Sigmoid colon (tissue), 7 donors: ENCODE results near the gene MASP1. TPM values are rescaled to one million over a fixed set of nuclear protein-coding genes. Genes with fewer than 3 reads are reported as not detected.

Experiments
- DNase-seq: peaks from one replicate; pipeline ENCODE4 v3.0.0-alpha.2; 2019
- H3K27ac ChIP-seq, 4 donors: fragments of 200-600 bp; sonication (generic); one replicate each; pipeline ENCODE4 v1.5.1; 2016 to 2019; ENCODE audit warnings: mild to moderate bottlenecking in 1 of 4
- H3K27me3 ChIP-seq, 3 donors: fragments of 200-600 bp; sonication (generic); one replicate each; pipeline ENCODE4 v1.5.1; 2019; ENCODE audit warnings: mild to moderate bottlenecking in 1 of 3
- H3K36me3 ChIP-seq, 4 donors: fragments of 200-600 bp; sonication (generic); one replicate each; pipeline ENCODE4 v1.5.1; 2016 to 2019
- H3K4me1 ChIP-seq, 4 donors: fragments of 200-600 bp; sonication (generic); one replicate each; pipeline ENCODE4 v1.5.1; 2017 to 2019
- H3K4me3 ChIP-seq, 4 donors: fragments of 200-600 bp; sonication (generic); one replicate each; pipeline ENCODE4 v1.5.1; 2017 to 2019; ENCODE audit warnings: mild to moderate bottlenecking in 2 of 4, moderate library complexity in 1 of 4
- H3K9me3 ChIP-seq, 4 donors: fragments of 200-600 bp in 3 of 4; sonication (generic) in 3 of 4; one replicate each; pipeline versions ENCODE4 v1.5.1 to v1.6.1; 2013 to 2019
- EP300 ChIP-seq, 4 donors: sonication (generic); formaldehyde crosslinking; IDR thresholded peaks; one replicate each; pipeline ENCODE4 v1.6.1; 2017; ENCODE audit warnings: antibody characterized with exemption in 4 of 4
- POLR2A ChIP-seq, 2 donors: fragments of 450-650 bp; IDR thresholded peaks; one replicate each; pipeline ENCODE4 v1.6.1; 2016; ENCODE audit warnings: antibody characterized with exemption in 2 of 2, mild to moderate bottlenecking in 2 of 2, moderate library complexity in 2 of 2
- POLR2AphosphoS5 ChIP-seq, 4 donors: sonication (generic); formaldehyde crosslinking; IDR thresholded peaks; one replicate each; pipeline ENCODE4 v1.6.1; 2017; ENCODE audit warnings: antibody characterized with exemption in 4 of 4
- WGBS, 2 donors: extraction: QIAGEN DNeasy Blood & Tissue Kit; methylation state at CpG; one replicate each; pipeline ENCODE4 v1.1.7; 2013; 5-methylcytosine and 5-hydroxymethylcytosine counted together
- intact Hi-C: fragments of 100-400 bp; cut with DNase I; formaldehyde crosslinking; loops from one replicate; pipeline ENCODE4 v1.15.1; 2023
- polyA plus RNA-seq, 3 donors: library from polyadenylated mRNA; stranded (reverse); fragments of 200-250 nt; gene quantifications; one replicate each; pipeline ENCODE4 v1.2.3, GENCODE V29; 2013
- total RNA-seq, 4 donors: library from RNA; depleted of rRNA; stranded (reverse); fragments of >200 nt; gene quantifications; one replicate each; pipeline ENCODE4 v1.1.0, GENCODE V29; 2016
- TF ChIP-seq, protein P1 (sequence below), 4 experiments: fragments of 450-650 bp in 3 of 4; fragments of 200-600 bp in 1 of 4; IDR thresholded peaks; one replicate each; pipeline ENCODE4 v1.5.1; 2016 to 2019; ENCODE audit warnings: antibody characterized with exemption in 4 of 4, mild to moderate bottlenecking in 3 of 4, moderate library complexity in 2 of 4
- donor health status: healthy with polysubstance abuse.
- donor health status: Bipolar disorder and iron deficiency.
- donor health status: healthy.

The MASP1 gene
- total and polyA plus RNA-seq, 7 donors, result 0.69 to 236 (median 93.5) TPM

DNA sequence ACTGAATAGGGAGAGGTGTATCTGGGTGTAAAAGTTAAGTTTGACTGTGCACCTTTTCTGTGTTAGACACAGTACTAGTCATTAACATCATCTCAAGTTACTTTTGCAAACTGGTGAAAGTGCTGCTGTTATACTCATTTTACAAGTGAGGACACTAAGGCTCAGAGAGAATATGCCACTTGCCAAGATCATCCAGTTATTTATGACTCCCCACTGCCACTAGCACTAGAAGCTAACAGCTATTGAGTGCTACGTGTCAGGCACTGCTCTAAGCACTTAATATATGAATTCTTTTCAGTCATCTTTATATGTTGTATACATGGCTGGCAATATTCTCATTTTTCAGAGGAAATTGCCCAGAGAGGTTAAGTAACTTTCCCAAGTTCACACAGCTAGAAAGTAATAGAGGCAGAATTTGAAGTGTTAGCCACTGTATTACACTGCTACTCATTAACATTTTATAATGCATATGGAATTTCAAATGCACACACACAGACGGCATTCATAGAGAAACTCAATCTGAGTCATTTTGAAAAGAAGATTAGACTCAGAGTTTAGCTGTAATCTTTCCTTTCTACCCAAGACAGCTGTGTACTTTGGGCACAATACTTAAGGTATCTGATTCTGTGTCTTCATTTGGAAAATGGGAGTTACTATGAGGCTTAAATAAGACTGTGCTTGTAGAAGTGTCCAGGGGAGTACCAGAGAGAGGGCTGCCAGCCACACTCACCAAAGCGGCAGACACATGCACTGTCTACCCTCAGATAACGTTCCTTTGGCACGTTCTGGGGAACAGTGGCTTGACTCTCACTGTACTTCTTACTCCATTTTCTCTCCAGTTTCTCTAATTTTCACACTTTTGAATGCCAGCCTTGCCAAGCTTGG is 1.3 kb upstream of the MASP1 start:
- peak overlapping the region; percentile 41 to 59 (median 53) for H3K4me3 ChIP-seq
- 67 to 70% methylated on average over 5 of the region's 5 CpGs for WGBS, 2 donors
- peak overlapping the region in 3 of 4 donors; percentile 80 to 87 (median 83) for H3K27ac ChIP-seq
- intact Hi-C loops, result no loop called here
- H3K36me3 ChIP-seq, result no peaks in the 10 kb centered on the region
- DNase-seq, result no peak
- peaks cover 0 to 2% (median 0%) of the 10 kb centered on the region in 4 donors for H3K9me3 ChIP-seq
- H3K27me3 ChIP-seq, result no peaks in the 10 kb centered on the region
- peaks cover 0 to 55% (median 39%) of the 10 kb centered on the region in 4 donors for H3K4me1 ChIP-seq
- TF ChIP-seq, protein P1, sequence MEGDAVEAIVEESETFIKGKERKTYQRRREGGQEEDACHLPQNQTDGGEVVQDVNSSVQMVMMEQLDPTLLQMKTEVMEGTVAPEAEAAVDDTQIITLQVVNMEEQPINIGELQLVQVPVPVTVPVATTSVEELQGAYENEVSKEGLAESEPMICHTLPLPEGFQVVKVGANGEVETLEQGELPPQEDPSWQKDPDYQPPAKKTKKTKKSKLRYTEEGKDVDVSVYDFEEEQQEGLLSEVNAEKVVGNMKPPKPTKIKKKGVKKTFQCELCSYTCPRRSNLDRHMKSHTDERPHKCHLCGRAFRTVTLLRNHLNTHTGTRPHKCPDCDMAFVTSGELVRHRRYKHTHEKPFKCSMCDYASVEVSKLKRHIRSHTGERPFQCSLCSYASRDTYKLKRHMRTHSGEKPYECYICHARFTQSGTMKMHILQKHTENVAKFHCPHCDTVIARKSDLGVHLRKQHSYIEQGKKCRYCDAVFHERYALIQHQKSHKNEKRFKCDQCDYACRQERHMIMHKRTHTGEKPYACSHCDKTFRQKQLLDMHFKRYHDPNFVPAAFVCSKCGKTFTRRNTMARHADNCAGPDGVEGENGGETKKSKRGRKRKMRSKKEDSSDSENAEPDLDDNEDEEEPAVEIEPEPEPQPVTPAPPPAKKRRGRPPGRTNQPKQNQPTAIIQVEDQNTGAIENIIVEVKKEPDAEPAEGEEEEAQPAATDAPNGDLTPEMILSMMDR (IDR thresholded peaks at IDR 0.05), result no peak
- no peak for TF ChIP-seq POLR2AphosphoS5 (IDR thresholded peaks at IDR 0.05)
- TF ChIP-seq EP300 (IDR thresholded peaks at IDR 0.05), result no peak
- TF ChIP-seq POLR2A (IDR thresholded peaks at IDR 0.05), result no peak

GRCh38 chr3:187292181-187292580 is 644 bp upstream of the MASP1 start:
- H3K27ac ChIP-seq, result peak overlapping the region in 3 of 4 donors; percentile 80 to 87 (median 83)
- no peak for DNase-seq

GRCh38 chr3:187291001-187291511 is 481 bp downstream of the MASP1 start:
- peaks cover 0 to 69% (median 44%) of the 10 kb centered on the region in 4 donors for H3K4me1 ChIP-seq
- TF ChIP-seq, protein P1 (IDR thresholded peaks at IDR 0.05), result no peak
- TF ChIP-seq EP300 (IDR thresholded peaks at IDR 0.05) (no peak), POLR2A (IDR thresholded peaks at IDR 0.05) (no peak), POLR2AphosphoS5 (IDR thresholded peaks at IDR 0.05) (no peak)
- H3K27ac ChIP-seq, result peak overlapping the region in 3 of 4 donors; percentile 80 to 87 (median 83)
- DNase-seq, result no peak
- H3K27me3 ChIP-seq, result no peaks in the 10 kb centered on the region
- peak overlapping the region; percentile 41 to 59 (median 53) for H3K4me3 ChIP-seq
- H3K36me3 ChIP-seq, result no peaks in the 10 kb centered on the region
- intact Hi-C loops, result no loop called here
- 9 to 24% methylated on average over 6 of the region's 6 CpGs for whole genome bisulfite sequencing, 2 donors
- H3K9me3 ChIP-seq, result no peaks in the 10 kb centered on the region

More at GRCh38 chr3:187292181-187292580, 644 bp upstream of the MASP1 start:
- no peaks in the 10 kb centered on the region for H3K9me3 ChIP-seq
- peaks cover 0 to 62% (median 42%) of the 10 kb centered on the region in 4 donors for H3K4me1 ChIP-seq
- 57 to 71% methylated on average over 9 of the region's 9 CpGs for WGBS, 2 donors
- TF ChIP-seq POLR2AphosphoS5 (IDR thresholded peaks at IDR 0.05), result no peak
- TF ChIP-seq EP300 (IDR thresholded peaks at IDR 0.05), result no peak
- no peak for TF ChIP-seq POLR2A (IDR thresholded peaks at IDR 0.05)
- TF ChIP-seq, protein P1 (IDR thresholded peaks at IDR 0.05), result no peak
- intact Hi-C loops, result no loop called here
- peak overlapping the region; percentile 41 to 59 (median 53) for H3K4me3 ChIP-seq
- H3K36me3 ChIP-seq, result no peaks in the 10 kb centered on the region
- H3K27me3 ChIP-seq, result no peaks in the 10 kb centered on the region

- Histone ChIP-seq H3K36me3 (no peaks in the 10 kb centered on the region), H3K27ac (peak overlapping the region in 3 of 4 donors; percentile 80 to 87 (median 83)), H3K9me3 (no peaks in the 10 kb centered on the region), H3K4me1 (peaks cover 0 to 69% (median 40%) of the 10 kb centered on the region in 4 donors), H3K27me3 (no peaks in the 10 kb centered on the region), H3K4me3 (peak overlapping the region; percentile 41 to 59 (median 53))
- WGBS, 2 donors, result 29 to 79% methylated on average over 1 of the region's 1 CpG
- intact Hi-C loops, result no loop called here
- DNase-seq, result no peak
- no peak for TF ChIP-seq POLR2A (IDR thresholded peaks at IDR 0.05)
- TF ChIP-seq, protein P1 (IDR thresholded peaks at IDR 0.05), result no peak
- TF ChIP-seq POLR2AphosphoS5 (IDR thresholded peaks at IDR 0.05), result no peak
- no peak for TF ChIP-seq EP300 (IDR thresholded peaks at IDR 0.05)
These were observed 1.0 kb downstream of the MASP1 start for GRCh38 chr3:187290503-187290902.
